RPMI8226 (cell line): ENCODE results near the gene TRIO.
A peak's percentile ranks its signal among the peaks of the same experiment; 100 is the strongest.

Experiments
- DNase-seq: peaks from one replicate; pipeline ENCODE4 v3.0.0-alpha.2; 2015

The TRIO gene

GRCh38 chr5:14229181-14229580 is 86.0 kb downstream of the TRIO start:
- DNase-seq, result peak; percentile 85

- DNase-seq, result peak; percentile 37
Observed at GRCh38 chr5:14229734-14230133, 86.6 kb downstream of the TRIO start.

DNA sequence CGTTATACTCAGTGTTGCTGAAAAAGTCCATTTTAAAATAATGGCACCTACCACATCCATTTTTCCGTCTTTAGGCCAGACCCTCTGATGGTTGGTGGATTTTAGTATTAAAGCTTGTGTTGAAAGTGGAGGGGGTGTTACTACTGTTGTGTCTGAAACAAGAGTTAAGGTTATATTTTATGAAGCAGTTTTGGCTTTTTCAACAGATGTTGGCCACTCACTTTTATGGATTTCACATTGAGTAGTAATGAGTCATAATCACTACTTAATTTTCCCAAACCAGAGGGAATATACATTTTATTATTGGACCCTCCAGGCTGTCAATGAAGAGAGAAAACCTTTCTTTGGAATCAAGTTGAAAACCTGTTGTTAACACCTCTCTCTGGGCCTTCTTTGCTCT is 88.0 kb downstream of the TRIO start:
- DNase-seq, result no peak

- DNase-seq, result no peak
Observed at GRCh38 chr5:14231890-14232289, 88.7 kb downstream of the TRIO start.

GRCh38 chr5:14234204-14234603 is 91.1 kb downstream of the TRIO start:
- no peak for DNase-seq

DNA sequence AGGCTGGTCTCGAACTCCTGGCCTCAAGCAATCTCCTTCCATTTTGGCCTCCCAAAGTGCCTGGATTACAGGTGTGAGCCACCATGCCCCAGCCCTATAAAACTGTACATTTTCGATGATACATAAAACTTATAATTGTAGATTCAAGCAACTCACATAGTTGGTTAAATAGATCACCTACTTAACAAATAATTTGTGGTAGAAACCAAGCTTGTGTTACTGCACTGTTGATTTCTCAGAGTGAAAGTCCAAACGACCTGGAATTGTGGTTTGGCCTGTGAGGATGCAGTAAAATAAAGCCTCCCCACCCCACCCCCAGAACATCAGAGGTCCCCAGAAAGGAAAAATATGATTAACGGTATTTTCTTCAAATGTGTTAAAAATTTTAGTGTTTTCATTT is 92.7 kb downstream of the TRIO start:
- peak; percentile 22 for DNase-seq

DNA sequence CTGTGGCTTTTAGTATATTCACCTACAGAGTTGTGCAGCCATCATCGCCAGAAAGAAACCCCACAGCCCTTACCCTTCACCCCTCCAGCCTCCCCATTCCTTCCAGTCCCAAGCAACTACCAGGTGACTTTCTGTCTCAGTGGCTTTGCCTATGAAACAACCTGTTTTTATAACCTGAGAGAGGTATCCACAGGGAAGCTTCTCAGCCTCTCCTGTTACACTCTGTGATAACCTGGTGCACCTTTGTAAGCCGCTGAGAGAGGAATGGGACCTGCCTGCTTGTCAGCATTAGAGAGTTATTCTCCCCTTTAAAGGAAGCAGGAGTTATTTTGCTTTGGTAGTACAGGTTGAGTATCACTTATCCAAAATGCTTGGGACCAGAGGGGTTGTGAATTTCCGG is 93.6 kb downstream of the TRIO start:
- DNase-seq, result peak; percentile 39

- peak; percentile 88 for DNase-seq
Observed at GRCh38 chr5:14237317-14238086, 94.4 kb downstream of the TRIO start.

GRCh38 chr5:14238272-14238671 is 95.1 kb downstream of the TRIO start:
- DNase-seq, result no peak

- DNase-seq, result peak; percentile 89
Observed at GRCh38 chr5:14239404-14239803, 96.3 kb downstream of the TRIO start.

GRCh38 chr5:14239951-14240350 is 96.8 kb downstream of the TRIO start:
- no peak for DNase-seq

DNA sequence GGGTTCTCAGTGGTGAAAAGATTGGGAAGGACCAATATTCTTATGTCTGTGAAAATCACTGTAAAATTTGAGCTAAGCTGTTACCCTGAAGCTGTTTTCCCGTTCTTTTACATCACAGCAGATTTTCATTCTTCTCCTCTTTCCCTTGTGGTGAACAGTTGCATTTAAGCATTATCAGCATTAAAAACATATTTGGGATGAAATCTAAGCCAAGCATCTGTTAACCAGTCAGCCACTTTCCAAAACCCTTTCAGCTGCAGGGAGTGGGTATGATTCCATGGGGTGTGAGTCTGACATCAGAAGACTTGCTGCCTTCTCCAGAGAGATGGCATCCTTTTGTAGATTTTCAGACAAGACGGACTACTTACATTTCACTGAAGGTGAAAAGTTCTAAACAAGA is 97.2 kb downstream of the TRIO start:
- DNase-seq, result peak; percentile 50

DNA sequence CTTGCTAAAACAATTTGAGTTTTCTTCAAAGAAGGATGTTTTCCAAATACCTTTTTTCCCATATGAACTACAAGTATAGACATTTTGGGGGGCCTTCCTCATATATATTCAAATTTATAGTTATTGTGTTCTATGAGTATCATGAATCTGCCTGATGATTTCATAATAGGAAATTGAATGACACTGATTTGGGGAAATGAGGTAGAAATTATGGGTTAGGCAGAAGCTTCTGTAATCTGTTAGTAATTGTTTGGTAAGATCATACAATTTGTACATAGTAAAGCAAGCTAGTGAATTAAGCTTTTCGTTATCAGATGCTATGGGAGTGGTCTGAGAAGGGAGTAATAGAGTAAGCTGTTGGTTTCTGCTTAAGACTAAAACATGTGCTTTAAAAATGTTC is 98.0 kb downstream of the TRIO start:
- no peak for DNase-seq

GRCh38 chr5:14242447-14242846 is 99.3 kb downstream of the TRIO start:
- peak; percentile 72 for DNase-seq

GRCh38 chr5:14242871-14243383 is 99.8 kb downstream of the TRIO start:
- no peak for DNase-seq

DNA sequence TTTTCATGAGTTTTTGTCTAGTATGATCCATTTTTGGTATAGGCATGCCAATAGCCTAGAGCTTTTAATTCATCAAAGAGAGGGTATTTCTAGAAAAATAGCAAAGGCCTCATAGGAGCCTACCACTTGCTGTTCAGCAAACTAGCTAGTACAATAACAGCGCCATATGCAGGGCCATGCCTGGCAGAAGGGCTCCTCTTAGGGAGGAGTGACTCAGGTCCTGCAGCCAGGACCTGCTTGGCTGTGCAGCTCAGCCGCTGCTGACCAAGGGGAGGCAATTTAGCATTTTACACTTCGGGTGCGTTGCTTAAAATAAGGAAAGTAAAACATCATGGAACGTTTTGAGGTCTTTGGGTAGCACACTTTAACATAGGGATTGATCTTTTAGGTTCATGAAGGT is 100.6 kb downstream of the TRIO start:
- DNase-seq, result peak; percentile 61

DNA sequence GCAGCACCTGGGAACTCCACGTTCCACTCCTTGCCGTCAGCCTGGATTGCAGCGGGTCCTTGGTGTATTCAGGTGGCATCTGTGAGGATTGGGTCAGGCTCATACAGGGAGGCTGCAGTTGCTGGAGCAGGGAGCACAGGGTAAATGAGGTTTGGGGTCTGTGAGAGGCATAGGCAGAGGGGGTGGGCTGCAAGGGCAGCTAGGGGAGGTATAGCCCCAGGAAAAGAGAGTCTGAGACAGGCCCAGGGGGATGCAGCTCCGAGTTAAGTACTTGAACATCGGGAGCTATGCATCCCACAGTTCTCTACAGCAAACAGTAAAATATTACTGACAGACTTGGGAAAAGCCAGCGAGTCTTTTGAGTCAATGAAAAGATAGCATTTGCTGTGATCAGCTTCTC is 101.6 kb downstream of the TRIO start:
- no peak for DNase-seq

GRCh38 chr5:14245132-14245925 is 102.2 kb downstream of the TRIO start:
- DNase-seq, result peak; percentile 56

DNA sequence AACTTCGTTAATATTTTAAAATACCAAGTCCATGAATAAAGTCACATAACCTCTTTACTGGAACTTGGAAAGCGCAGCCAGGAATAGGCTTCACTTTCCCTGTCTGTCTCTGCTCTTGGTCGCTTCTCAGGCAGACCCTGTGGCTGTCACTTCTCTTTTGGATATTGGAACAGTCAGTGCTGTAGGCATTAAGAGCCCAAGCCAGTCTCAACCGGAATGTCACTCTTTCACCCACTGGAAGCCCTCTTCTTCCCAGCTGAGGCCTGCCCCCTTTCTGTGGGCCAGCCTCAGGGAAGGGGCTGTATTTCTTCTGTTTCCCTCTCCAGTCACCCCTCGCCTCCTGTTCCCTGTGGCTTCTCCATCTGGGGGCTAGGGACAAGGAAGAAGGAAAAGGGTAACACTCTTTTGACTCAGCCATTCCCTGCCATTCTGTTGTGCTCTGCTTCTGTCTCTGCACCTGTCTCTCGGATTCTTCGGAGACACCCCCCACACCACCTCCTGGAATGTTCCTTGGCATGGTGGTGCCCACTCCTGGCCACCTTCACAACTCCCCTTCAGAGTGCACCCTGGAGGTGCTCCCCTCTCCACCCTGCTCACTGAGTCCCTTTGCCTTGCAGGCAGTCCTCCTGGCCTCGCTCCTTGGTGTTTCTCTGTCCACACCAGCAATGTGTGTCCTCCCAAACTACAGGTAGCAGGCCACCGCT is 103.4 kb downstream of the TRIO start:
- no peak for DNase-seq

GRCh38 chr5:14247054-14247386 is 103.9 kb downstream of the TRIO start:
- peak; percentile 55 for DNase-seq

DNA sequence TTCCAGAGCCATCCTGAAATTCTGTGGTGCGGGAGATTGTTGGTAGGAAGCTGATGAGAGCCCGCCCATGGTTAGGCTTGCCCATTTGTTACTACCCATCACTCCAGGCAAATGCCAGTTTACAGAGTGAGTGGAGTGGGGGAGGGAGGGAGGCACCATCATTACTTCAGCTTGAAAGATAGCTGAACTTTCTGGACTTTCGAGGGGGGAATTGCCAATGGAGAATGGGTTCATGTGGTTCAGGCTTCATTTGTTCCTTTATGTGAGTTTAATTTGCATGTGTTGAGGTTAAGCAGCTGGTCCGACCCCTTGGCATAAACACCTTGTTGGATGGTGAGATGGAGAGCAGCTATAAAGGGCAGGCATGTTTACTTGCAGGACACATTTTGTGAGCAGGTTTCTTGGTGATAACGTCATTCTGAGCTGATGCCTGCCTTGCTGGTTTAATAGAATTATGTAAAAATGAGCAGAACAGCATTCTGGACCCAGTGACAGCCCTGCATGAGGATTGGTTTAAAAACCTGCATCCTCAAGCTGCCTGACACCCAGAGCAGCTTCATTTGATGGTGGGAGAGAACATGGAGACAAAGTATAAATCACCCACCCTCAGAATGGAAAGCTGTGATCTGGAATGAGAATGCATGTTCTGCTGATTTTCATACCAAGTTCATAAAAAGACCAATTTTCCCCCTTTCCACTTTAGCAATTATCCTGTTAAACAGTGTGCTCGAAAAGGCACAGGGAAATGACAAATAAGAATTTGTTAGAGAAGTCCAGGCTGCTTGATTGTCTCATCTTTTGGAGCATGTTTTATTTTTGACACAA is 106.3 kb downstream of the TRIO start:
- peak; percentile 32 for DNase-seq

- peak; percentile 89 for DNase-seq
Observed at GRCh38 chr5:14250084-14250695, 107.0 kb downstream of the TRIO start.
